Peyer's patch (tissue), 4 donors: Measurements from ENCODE around the gene SYNDIG1.

ENCODE experiments used
- CTCF ChIP-seq, 6 experiments: fragments of 450-650 bp in 4 of 6; fragments of 200-600 bp in 2 of 6; sonication (generic) in 1 of 6; IDR thresholded peaks; one replicate each; pipeline ENCODE4 v1.5.1; 2017 to 2019; ENCODE audit warnings: antibody characterized with exemption in 6 of 6, mild to moderate bottlenecking in 3 of 6, moderate library complexity in 1 of 6
- POLR2A ChIP-seq, 2 donors: fragments of 450-650 bp; IDR thresholded peaks; one replicate each; pipeline ENCODE4 v1.5.1; 2017; ENCODE audit warnings: antibody characterized with exemption in 2 of 2, mild to moderate bottlenecking in 2 of 2, moderate library complexity in 2 of 2

DNA sequence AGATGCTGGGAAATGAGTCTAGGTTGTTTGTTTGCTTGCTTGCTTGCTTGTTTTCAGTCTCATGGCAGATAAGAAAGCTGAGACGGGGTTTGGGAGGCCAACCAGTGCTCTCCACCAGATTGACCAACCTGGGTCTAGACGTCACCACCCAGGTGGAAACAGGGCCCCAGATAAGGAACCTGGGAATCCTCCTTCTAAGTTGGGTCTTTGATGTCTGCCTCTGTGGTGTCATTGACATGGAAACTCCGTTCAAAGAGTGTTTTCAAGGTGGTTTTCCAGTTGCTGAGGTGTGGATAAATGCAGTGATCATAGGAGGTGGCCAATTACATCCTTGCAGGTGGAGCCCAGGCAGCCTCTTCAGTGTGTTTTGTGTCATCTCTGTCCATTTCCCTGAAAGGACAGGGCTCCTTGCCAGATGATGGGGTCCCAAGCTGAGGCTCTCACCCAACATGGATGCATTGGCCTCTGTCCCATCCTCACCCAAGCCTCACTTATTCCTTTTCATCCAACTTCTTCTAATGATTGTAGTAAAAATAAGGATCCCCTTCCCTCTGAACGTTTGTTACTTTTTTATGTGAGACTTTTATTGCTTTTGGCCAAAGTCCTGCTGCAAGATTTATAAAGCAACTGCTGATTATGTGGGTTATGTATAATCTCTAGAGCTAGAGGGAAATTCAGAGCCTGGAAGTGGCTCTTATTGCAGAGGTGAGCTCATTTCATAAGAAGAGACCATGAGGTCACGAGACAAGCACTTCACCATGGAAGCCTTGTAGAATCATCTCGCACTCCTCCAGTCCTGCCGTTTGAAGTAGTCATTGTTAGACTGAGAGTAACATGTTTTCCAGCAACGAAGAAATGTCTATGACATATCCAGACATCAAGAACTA, 32.0 kb upstream of the SYNDIG1 start:
- no peak for TF ChIP-seq POLR2A (IDR thresholded peaks at IDR 0.05)
- TF ChIP-seq CTCF (IDR thresholded peaks at IDR 0.05): no peak
